H1 (cell line): ENCODE measurements around the gene UGT1A7. TPM values are rescaled to one million over a fixed set of nuclear protein-coding genes. Genes with fewer than 3 reads are reported as not detected.

ENCODE experiments used
- CTCF ChIA-PET: fragments of 300-600 bp; sonication (Branson Sonifier 250); formaldehyde crosslinking; loops from one replicate; lab custom pipeline; 2021; ENCODE audit not compliant: partially characterized antibody; lab: Charles Lee
- POLR2A ChIA-PET: fragments of 300-600 bp; sonication (Branson Sonifier 250); formaldehyde crosslinking; loops from one replicate; lab custom pipeline; 2021; ENCODE audit warnings: inconsistent platforms; ENCODE audit not compliant: partially characterized antibody; lab: Charles Lee
- DNase-seq, 2 experiments: peaks; one replicate each; pipeline versions ENCODE4 v3.0.0 to v3.0.0-alpha.2; 2010 to 2022; ENCODE audit warnings: low spot score in 2 of 2, low read depth in 1 of 2, mixed read lengths in 1 of 2
- FAIRE-seq: peaks from 2 replicates; lab custom pipeline; 2011; peaks lifted over from hg19 to GRCh38; lab: Jason Lieb, UNC
- H2AFZ ChIP-seq: 2 replicates; pipeline ENCODE4 v1.8.1; 2012; ENCODE audit warnings: low read length, inconsistent platforms
- H2AK5ac ChIP-seq: 2 replicates; pipeline ENCODE4 v1.6.1; 2013; ENCODE audit warnings: low read depth, low read length
- H2BK120ac ChIP-seq: replicated peaks from 2 replicates; pipeline ENCODE3; 2013; ENCODE audit warnings: low read depth, low read length, inconsistent platforms
- H2BK12ac ChIP-seq: 2 replicates; pipeline ENCODE4 v1.6.1; 2013; ENCODE audit warnings: low read depth, low read length
- H2BK15ac ChIP-seq: 2 replicates; pipeline ENCODE4 v1.6.1; 2013; ENCODE audit warnings: low read length
- H2BK20ac ChIP-seq: 2 replicates; pipeline ENCODE4 v1.6.1; 2013; ENCODE audit warnings: low read length
- H2BK5ac ChIP-seq: 2 replicates; pipeline ENCODE4 v1.6.1; 2013; ENCODE audit warnings: low read depth, low read length
- H3K14ac ChIP-seq: 2 replicates; pipeline ENCODE4 v1.6.1; 2013; ENCODE audit warnings: inconsistent platforms; ENCODE audit not compliant: insufficient read length
- H3K18ac ChIP-seq: 2 replicates; pipeline ENCODE4 v1.6.1; 2013; ENCODE audit warnings: low read length; ENCODE audit errors: extremely low read depth
- H3K23ac ChIP-seq: 2 replicates; pipeline ENCODE4 v1.6.1; 2013; ENCODE audit warnings: inconsistent platforms; ENCODE audit not compliant: insufficient read length
- H3K23me2 ChIP-seq: 2 replicates; pipeline ENCODE4 v1.6.1; 2013; ENCODE audit warnings: low read depth, low read length
- H3K27ac ChIP-seq: 2 replicates; pipeline ENCODE4 v1.6.1; 2011; ENCODE audit warnings: low read depth, low read length, inconsistent platforms
- H3K27me3 ChIP-seq, 4 experiments: replicated peaks in 1 of 4; 1 replicate in 1 of 4; 2 replicates in 3 of 4; pipeline versions ENCODE4 v1.6.1 to v1.8.1; 2011 to 2013; ENCODE audit warnings: low read length in 3 of 4, mild to moderate bottlenecking in 3 of 4, inconsistent platforms in 2 of 4, mixed read lengths in 2 of 4, moderate library complexity in 1 of 4; ENCODE audit not compliant: control insufficient read depth in 3 of 4, insufficient read depth in 3 of 4; ENCODE audit errors: extremely low read depth in 1 of 4
- H3K36me3 ChIP-seq, 4 experiments: 2 replicates each; pipeline versions ENCODE4 v1.6.1 to v1.8.1; 2011 to 2013; ENCODE audit warnings: mild to moderate bottlenecking in 4 of 4, low read length in 3 of 4, moderate library complexity in 2 of 4, control low read depth in 1 of 4, inconsistent platforms in 1 of 4; ENCODE audit not compliant: insufficient read depth in 4 of 4, control insufficient read depth in 2 of 4
- H3K4ac ChIP-seq: replicated peaks from 2 replicates; pipeline ENCODE3; 2013; ENCODE audit warnings: low read length, low read depth, mixed read lengths, inconsistent platforms; ENCODE audit not compliant: insufficient read length
- H3K4me1 ChIP-seq, 4 experiments: replicated peaks in 1 of 4; 1 replicate in 1 of 4; 2 replicates in 3 of 4; pipeline versions ENCODE4 v1.6.1 to v1.8.1; 2011 to 2013; ENCODE audit warnings: low read length in 3 of 4, inconsistent platforms in 2 of 4, mixed read lengths in 1 of 4; ENCODE audit not compliant: insufficient read depth in 4 of 4, control insufficient read depth in 3 of 4
- H3K4me2 ChIP-seq, 2 experiments: 2 replicates each; pipeline versions ENCODE4 v1.6.1 to v1.8.1; 2011 to 2013; ENCODE audit warnings: low read depth in 2 of 2, low read length in 2 of 2, control low read depth in 1 of 2, inconsistent platforms in 1 of 2, mild to moderate bottlenecking in 1 of 2; ENCODE audit not compliant: insufficient read depth in 1 of 2
- H3K4me3 ChIP-seq, 4 experiments: fragments of 200-600, 300-600 bp in 1 of 4; sonication (generic), shearing (Covaris generic), sonication (Bioruptor Twin) in 1 of 4; 2 replicates each; pipeline versions ENCODE4 v1.5.1 to v1.8.1; 2011 to 2016; ENCODE audit warnings: low read length in 4 of 4, low read depth in 3 of 4, control low read depth in 2 of 4, inconsistent platforms in 2 of 4, mild to moderate bottlenecking in 2 of 4, mixed read lengths in 1 of 4, moderate library complexity in 1 of 4; ENCODE audit not compliant: insufficient read depth in 2 of 4; ENCODE audit errors: extremely low read depth in 1 of 4
- H3K56ac ChIP-seq: replicated peaks from 2 replicates; pipeline ENCODE3; 2013; ENCODE audit warnings: low read depth, mild to moderate bottlenecking, mixed read lengths, low read length, inconsistent platforms; ENCODE audit not compliant: insufficient read length
- H3K79me1 ChIP-seq: 2 replicates; pipeline ENCODE4 v1.6.1; 2013; ENCODE audit warnings: low read depth, low read length, control low read depth
- H3K79me2 ChIP-seq, 2 experiments: 2 replicates each; pipeline versions ENCODE4 v1.6.1 to v1.8.1; 2012 to 2013; ENCODE audit warnings: low read length in 2 of 2, mild to moderate bottlenecking in 2 of 2, inconsistent platforms in 1 of 2; ENCODE audit not compliant: insufficient read depth in 2 of 2, control insufficient read depth in 1 of 2
- H3K9ac ChIP-seq, 4 experiments: replicated peaks in 1 of 4; 1 replicate in 1 of 4; 2 replicates in 3 of 4; pipeline versions ENCODE4 v1.6.1 to v1.8.1; 2011 to 2013; ENCODE audit warnings: low read depth in 3 of 4, low read length in 3 of 4, control low read depth in 2 of 4, mild to moderate bottlenecking in 2 of 4, moderate library complexity in 2 of 4, inconsistent platforms in 1 of 4; ENCODE audit errors: extremely low read depth in 1 of 4
- H3K9me3 ChIP-seq, 2 experiments: 2 replicates each; pipeline versions ENCODE4 v1.6.1 to v1.8.1; 2012 to 2013; ENCODE audit warnings: mild to moderate bottlenecking in 2 of 2, moderate library complexity in 2 of 2, control low read depth in 1 of 2, inconsistent platforms in 1 of 2, low read depth in 1 of 2, low read length in 1 of 2, mixed read lengths in 1 of 2; ENCODE audit not compliant: insufficient read depth in 2 of 2
- H4K20me1 ChIP-seq, 2 experiments: replicated peaks in 1 of 2; 2 replicates each; pipeline versions ENCODE3 to v1.8.1; 2011 to 2013; ENCODE audit warnings: inconsistent platforms in 2 of 2, low read length in 2 of 2, mild to moderate bottlenecking in 1 of 2; ENCODE audit not compliant: insufficient read depth in 2 of 2, control insufficient read depth in 1 of 2
- H4K5ac ChIP-seq: 2 replicates; pipeline ENCODE4 v1.6.1; 2013; ENCODE audit warnings: low read length, low read depth, mixed read lengths, inconsistent platforms; ENCODE audit not compliant: insufficient read length
- H4K8ac ChIP-seq: 2 replicates; pipeline ENCODE4 v1.8.0; 2013; ENCODE audit warnings: mild to moderate bottlenecking, moderate library complexity, low read length, inconsistent platforms; ENCODE audit not compliant: insufficient read depth; ENCODE audit errors: extremely low read depth
- H4K91ac ChIP-seq: replicated peaks from 2 replicates; pipeline ENCODE3; 2013; ENCODE audit warnings: low read length, mixed read lengths, inconsistent platforms; ENCODE audit not compliant: insufficient read length
- FOSL1 ChIP-seq: IDR thresholded peaks from 2 replicates; pipeline ENCODE4 v1.6.1; 2011; ENCODE audit warnings: mild to moderate bottlenecking, low read depth, low read length, moderate library complexity; ENCODE audit not compliant: insufficient read depth
- RFX5 ChIP-seq: IDR thresholded peaks from 2 replicates; pipeline ENCODE4 v1.6.1; 2011; ENCODE audit warnings: low read depth, low read length, improper control_type of control experiment, borderline replicate concordance
- RNF2 ChIP-seq: fragments of 200-900, 300-1000 bp; sonication (generic); IDR thresholded peaks from 2 replicates; pipeline ENCODE4 v1.7.1; 2016; ENCODE audit warnings: borderline replicate concordance, low read depth, mild to moderate bottlenecking, antibody characterized with exemption, low read length; ENCODE audit not compliant: poor library complexity, severe bottlenecking; ENCODE audit errors: missing control alignments
- TAF1 ChIP-seq: IDR thresholded peaks from 2 replicates; pipeline ENCODE4 v1.6.1; 2011; ENCODE audit warnings: mild to moderate bottlenecking, low read depth, low read length
- TCF12 ChIP-seq: IDR thresholded peaks from 2 replicates; pipeline ENCODE4 v1.6.1; 2011; ENCODE audit warnings: low read depth, mild to moderate bottlenecking, low read length
- ZNF274 ChIP-seq: IDR thresholded peaks from 2 replicates; pipeline ENCODE4 v1.7.0; 2012; ENCODE audit warnings: low read length, borderline replicate concordance; ENCODE audit errors: extremely low read depth
- WGBS, 2 experiments: shearing (Covaris generic) in 1 of 2; methylation state at CpG; one replicate each; pipeline versions ENCODE4 v1.1.6 to v1.1.7; 2013 to 2015; ENCODE audit warnings: low lambda C conversion rate in 2 of 2, mixed read lengths in 2 of 2, inconsistent platforms in 1 of 2, low coverage in 1 of 2, missing lambda C conversion rate in 1 of 2; ENCODE audit not compliant: insufficient replicate concordance in 2 of 2, insufficient coverage in 1 of 2, insufficient read length in 1 of 2; ENCODE audit errors: extremely low coverage in 1 of 2, missing lambda C conversion rate in 1 of 2; 5-methylcytosine and 5-hydroxymethylcytosine counted together
- polyA plus RNA-seq, 7 experiments: library from polyadenylated mRNA; depleted of rRNA in 3 of 7; stranded (reverse) in 5 of 7; unstranded in 2 of 7; fragments of >200 nt in 5 of 7; fragments of 200-250 nt in 2 of 7; gene quantifications; 1 replicate in 5 of 7; 2 replicates in 1 of 7; 4 replicates in 1 of 7; pipeline versions ENCODE4 v1.2.1 to v1.2.3, GENCODE V29; 2011 to 2013; ENCODE audit warnings: missing spikeins in 2 of 7, mixed read lengths in 2 of 7
- total RNA-seq: library from RNA; stranded (reverse); fragmentation: NEBNext Ultra II Directional; extraction: Animal tissue kit (Norgen Biotek cat#: 25700); gene quantifications from 2 replicates; pipeline ENCODE4 v1.2.1, GENCODE V29; 2021

The UGT1A7 gene
- total and polyA plus RNA-seq, 2 of the 8 experiments (the other 6 are each of a cell fraction or from before 2014, with no cell fraction given) = not detected

DNA sequence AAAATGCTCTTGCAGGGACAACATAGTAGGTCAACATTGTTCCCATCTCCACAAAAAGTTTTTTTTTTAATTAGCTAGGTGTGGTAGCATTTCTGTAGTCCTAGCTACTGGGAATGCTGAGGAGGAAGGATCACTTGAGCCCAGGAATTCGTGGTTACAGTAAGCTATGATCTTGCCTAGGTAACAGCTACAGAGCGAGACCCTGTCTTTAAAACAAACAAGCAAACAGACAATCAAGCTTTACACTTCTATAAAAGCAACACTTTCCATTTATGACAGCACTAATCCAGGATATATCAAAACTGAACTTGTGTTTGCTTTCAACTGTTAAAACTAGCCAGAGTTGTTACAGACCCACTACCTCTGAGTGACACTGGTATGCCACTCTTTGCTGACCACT, 59.2 kb downstream of the UGT1A7 start:
- Histone ChIP-seq H4K20me1 (no peaks in the 10 kb centered on the region), H2BK20ac (no peak overlapping the region), H3K14ac (no peak overlapping the region), H3K9ac (no peak overlapping the region), H3K36me3 (no peaks in the 10 kb centered on the region), H3K79me2 (no peaks in the 10 kb centered on the region), H4K91ac (no peak overlapping the region), H2BK12ac (no peak overlapping the region), H2AK5ac (no peak overlapping the region), H3K27me3 (no peaks in the 10 kb centered on the region), H3K79me1 (no peaks in the 10 kb centered on the region), H3K27ac (no peak overlapping the region), H3K56ac (no peak overlapping the region), H3K4me1 (no peaks in the 10 kb centered on the region), H3K4me2 (no peak overlapping the region), H2AFZ (no peak overlapping the region), H4K5ac (no peak overlapping the region), H3K23me2 (no peaks in the 10 kb centered on the region), H3K9me3 (peaks cover 0 to 15% of the 10 kb centered on the region in 2 experiments; a peak in 2 of 4 replicates), H2BK120ac (no peak overlapping the region), H4K8ac (no peak overlapping the region), H2BK15ac (no peak overlapping the region), H3K4ac (no peak overlapping the region), H3K18ac (no peak overlapping the region), H3K23ac (no peak overlapping the region), H3K4me3 (no peak overlapping the region), H2BK5ac (no peak overlapping the region)
- 82% methylated on average over 2 of the region's 2 CpGs; no CpG with 5 or more reads in 1 of the 2 experiments for WGBS, 2 experiments
- POLR2A ChIA-PET = no interaction called here
- no peak for DNase-seq
- FAIRE-seq = no peak
- CTCF ChIA-PET = interaction anchor here (0.7 kb wide), 1 partner anchor 28 kb away, joined by 5 read pairs; no protein-coding TSS in a partner anchor
- TF ChIP-seq ZNF274 (no peak), FOSL1 (no peak), TAF1 (no peak), RNF2 (no peak), RFX5 (no peak), TCF12 (no peak)
